HL-60/S4 treated with phorbol 12-myristate 13-acetate at 8.2 ng/mL for 4 days and 3 days (cell line): ENCODE measurements around the gene ACLY.
"Not testable (repeated sequence)": the region's sequence is repeated elsewhere in the genome, so short reads cannot be mapped to it uniquely, and the experiment has no call there.

ENCODE experiments used
- in situ Hi-C: fragments of 300-500 bp; cut with MboI; formaldehyde crosslinking; loops from 2 replicates; pipeline ENCODE4 v1.15.0; 2022; ENCODE audit warnings: low sequenced_read_pairs

The ACLY gene

DNA sequence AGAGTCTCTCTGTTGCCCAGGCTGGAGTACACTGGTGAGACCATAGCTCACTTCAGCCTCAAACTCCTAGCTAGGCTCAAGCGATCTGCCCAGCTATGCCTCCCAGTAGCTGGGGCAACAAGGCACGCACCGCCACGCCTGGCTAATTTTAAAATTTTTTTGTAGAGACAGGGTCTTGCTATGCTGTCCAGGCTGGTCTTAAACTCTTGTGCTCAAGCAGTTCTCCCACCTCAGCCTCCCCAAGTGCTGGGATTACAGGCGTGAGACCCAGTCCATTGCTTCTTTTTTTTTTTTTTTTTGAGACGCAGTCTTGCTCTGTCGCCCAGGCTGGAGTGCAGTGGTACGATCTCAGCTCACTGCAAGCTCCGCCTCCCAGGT, 44.5 kb downstream of the ACLY start:
- in situ Hi-C loops: not testable (repeated sequence)

DNA sequence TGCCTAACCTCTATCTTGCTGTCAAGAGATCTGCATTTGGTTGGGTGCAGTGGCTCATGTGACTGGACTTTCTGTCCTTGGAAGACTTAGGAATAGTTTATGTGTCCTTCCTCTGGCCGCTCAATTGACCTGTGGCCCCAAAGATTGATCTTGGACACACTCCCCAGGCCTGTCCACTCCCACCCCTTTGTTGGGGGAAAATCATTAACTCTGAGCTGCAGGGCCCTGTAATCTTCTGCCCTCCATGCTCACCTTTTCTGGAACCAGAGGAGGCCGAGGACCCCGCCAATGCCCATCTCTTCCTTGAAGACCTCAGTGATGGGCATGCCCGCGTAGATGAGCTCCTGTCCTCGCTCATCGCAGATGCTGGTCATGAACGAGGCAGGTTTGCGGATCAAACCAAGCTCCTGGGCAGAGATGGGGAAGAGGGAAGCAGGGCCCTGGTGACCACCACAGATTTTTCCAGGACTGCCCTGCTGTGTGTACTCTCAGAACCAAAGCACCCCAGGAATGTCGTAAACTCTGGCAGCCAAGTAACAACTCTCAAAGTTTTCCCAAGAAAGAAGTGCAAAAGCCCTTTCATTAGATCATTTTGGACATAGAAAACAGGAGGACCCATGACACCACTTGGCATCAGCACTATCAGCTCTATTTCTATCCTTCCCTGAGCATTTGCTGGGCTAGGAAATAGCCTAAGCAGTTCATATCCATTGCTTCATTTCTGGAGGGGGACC, 45.0 kb downstream of the ACLY start:
- in situ Hi-C loops: no loop called here

DNA sequence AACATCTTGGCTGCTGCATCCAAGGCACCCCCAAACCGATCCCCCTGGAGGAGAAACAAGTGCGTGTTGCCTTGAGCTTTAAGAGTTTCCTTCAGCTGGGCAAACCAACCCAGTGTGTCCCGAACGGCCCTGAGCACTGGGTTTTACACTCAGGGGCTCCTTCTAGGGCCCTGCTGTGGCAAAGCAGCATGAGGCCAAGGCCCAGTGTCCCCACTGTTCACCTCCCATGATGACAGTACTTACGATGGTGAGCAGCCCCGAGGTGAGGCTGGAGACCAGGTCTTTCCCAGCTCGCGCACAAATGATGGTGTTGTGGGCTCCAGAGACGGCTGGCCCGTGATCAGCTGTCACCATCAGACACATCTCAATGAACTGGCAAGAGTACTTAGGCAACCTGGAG, 47.0 kb downstream of the ACLY start:
- in situ Hi-C loops: no loop called here

DNA sequence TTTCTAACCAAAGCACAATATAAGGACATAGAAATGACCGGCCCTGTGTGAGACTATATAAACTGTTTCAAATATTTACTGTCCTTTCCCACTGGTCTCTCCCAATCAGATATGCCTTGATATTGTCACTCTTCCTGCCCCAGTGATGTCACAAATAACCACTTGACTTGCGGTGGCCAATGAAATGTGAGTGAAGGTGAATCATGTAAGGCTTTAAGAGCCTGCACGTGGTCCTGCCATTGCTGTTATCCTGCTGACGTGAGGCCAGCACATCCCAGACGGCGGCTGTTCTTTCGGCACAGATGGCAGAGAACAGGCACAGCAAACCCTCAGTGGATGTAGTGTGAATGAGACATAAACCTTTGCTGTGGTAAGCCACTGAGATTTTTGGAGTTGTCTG, 48.1 kb downstream of the ACLY start:
- in situ Hi-C loops: no loop called here

DNA sequence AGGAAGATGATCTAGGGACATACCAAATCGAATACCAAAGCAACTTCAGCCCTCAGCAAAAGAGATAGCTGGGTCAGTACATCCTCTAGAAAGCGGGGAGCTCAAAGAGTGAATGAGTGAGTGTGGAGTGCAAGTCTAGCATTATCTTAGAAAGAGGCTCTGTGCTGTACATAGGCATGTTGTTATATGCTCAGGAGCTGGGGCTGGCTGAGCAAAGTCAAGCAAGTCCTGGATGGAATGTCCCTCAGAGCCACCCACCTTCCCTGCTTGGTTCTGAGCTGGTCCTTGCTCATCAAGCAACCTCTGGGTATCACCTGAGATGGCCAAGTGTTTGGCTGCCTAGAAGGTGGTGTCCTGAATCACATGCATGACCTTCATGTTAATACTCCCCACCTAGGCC, 48.7 kb downstream of the ACLY start:
- in situ Hi-C loops: no loop called here

DNA sequence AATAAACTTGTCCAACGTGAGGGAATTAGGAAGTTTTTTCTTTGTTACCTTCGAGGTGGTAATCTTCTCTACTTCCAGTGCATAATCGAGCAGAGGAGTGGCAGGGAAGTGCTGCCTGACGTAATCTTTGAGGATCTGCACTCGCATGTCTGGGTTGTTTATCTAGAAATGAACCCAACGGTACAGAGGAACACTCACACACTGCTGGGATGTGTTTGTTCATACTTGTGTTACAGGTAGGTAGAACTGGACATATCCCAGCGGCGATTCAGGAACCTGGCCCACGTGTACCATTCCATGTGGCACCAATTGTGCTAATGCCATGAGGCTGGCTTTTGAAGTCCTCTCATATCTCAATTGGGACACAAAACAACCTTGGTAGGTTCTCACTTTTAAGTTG, 49.3 kb downstream of the ACLY start:
- in situ Hi-C loops: no loop called here

DNA sequence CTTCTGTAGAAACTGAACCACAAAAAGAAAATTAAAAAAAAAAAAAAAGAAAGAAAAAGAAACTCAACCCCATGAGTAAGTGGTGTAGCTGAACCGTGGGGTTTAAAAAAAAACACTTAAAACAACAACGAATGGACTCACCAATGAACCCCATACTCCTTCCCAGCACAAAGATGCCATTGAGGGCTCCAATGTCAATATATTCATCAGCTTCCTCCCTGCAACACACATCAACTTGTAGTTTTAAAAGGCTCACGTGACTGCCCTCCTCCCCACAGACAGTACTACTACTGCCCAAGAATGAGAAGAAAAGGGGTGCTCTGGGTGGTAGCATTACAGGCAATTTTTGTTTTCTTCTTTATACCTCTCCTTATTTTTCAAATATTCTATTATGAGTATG, 50.2 kb downstream of the ACLY start:
- in situ Hi-C loops: no loop called here

DNA sequence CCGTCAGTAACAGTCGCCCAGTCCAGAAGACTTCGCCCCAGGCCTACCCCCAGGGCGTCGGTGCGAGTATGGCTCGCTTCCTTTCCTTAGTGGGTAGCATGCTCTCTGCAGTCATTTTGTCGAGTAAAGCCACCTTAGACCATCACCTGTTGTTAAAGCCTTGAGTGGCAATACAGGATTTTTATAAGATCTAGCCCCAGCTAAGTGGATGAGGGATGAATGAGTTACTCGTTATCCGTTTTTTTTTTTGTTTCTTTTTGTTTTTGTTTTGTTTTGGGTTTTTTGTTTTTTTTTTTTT, 53.2 kb downstream of the ACLY start:
- in situ Hi-C loops: no loop called here

DNA sequence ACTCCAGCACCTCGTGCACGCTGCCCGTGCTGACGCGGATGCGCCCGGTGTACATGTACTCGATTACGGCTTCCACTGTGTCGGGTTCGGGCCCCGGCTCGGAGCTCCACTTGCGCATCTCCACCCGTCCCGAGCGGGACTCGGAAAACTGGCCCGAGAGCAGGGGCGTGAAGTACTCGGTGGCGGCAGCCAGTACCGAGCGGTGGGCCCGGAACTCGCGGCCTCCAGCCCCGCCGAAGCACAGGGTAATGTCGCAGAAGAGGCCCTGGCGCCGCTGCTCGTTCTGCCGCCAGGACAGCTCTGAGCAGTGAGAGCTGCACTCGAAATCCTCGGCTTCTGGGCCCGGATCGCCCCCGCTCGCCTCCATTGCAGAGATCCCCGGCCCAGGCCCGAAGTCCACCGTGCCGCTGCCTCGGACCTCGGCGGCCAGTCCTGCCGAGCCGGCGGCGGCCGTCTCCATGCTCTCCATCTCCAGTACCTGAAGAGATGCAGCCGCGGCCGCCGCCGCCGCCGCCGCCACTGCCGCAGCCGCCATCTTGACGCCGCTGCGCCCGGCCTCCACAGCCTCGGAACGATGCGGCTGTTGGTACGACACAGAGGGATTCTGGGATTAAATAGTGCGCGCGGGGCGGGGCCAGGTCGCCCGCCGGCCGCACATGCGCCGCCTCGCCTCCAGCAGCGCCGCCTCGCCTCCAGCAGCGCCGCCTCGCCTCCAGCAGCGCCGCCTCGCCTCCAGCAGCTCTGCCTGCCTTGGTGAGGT, 53.7 kb downstream of the ACLY start, which contains the start of gene KLHL11:
KLHL11 (minus strand) TSS at position 588 of the 760 bp plus-strand sequence; CDS start at position 535, 53 bp downstream.
- in situ Hi-C loops: no loop called here

DNA sequence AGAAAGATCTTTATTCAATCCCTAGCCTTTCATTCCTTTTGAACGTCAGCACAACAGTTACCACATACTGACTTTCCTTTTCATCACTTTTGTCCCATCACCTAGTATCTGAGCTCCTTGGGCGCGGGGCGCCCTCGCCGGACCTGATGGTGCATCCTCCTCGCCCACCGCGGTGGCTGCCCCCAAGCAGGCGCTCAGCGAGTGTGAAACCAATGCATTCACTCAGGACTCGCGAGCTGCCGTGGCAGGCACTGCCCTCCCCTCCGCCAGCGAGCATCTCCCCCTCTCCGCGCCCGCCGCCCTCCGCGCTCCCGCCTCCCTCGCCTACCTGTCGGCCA, 54.3 kb downstream of the ACLY start:
- in situ Hi-C loops: no loop called here

DNA sequence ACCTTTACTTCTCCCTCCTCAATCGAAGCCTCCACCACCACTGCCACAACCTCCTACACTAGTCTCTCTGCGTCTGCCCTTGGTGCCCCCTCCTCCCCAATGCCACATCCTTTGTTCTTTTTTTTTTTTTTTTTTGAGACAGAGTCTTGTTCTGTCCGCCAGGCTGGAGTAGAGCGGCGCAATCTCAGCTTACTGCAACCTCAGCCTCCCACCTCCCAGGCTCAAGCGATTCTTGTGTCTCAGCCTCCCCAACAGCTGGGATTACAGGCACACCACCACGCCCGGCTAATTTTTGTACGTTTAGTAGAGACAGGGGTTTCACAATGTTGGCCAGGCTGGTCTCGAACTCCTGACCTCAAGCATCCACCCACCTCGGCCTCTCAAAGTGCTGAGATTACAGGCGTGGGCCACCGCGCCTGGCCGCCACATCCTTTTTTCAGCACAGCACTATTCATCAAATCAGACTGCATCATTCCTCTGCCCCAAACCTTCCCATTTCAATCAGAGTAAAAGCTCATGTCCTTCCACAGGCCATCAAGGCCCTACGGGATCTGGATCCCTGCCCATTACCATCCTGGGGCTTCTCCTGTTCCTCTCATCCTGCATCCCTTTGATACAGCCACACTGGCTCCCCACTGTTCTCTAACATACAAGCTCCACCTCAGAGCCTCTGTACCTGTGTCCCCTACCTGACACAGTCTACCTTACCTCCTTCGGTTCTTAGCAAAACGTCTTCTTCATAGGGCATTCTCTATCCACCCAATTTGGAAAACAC, 55.5 kb downstream of the ACLY start:
- in situ Hi-C loops: no loop called here

DNA sequence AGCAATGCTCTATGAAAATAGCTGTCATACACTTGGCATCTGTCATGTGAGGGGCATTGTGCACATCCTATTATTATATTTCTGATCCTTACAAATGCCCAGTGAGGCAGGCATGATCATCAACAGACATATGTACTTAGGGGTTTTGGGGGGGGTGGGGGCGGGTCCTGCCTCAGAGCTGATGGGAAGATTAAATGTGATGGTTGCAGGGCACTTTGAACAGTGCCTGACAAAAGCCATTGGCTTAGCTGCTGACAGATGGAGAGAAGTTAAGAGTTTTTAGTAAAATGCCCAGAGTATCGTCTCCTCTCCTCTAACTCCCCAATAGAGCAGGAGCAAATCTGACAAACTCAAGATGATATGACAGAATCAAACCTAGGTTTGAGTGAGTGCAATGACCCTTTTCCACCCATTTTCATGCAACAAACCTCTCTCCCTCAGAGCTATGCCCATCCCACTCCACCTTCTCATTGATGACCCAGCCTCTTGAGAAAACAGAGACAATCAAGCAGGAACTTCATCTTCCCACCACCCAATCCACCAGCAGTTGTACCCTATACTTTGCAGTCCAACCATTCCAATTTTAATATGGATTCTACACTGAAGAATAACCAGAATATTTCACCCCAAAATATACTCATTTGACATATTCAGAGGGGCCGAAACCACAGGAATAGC, 58.4 kb downstream of the ACLY start:
- in situ Hi-C loops: no loop called here

DNA sequence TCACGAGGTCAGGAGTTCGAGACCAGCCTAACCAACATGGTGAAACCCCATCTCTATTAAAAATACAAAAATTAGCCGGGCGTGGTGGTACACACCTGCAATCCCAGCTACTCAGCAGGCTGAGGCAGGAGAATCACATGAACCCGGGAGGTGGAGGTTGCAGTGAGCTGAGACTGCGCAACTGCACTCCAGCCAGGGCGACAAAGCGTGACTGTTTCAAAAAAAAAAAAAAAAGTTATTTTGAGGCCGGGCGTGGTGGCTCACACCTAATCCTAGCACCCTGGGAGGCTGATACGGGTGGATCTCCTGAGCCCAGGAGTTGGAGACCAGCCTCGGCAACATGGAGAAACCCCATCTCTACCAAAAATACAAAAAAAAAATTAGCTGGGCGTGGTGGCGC, 67.4 kb downstream of the ACLY start:
- in situ Hi-C loops: not testable (repeated sequence)

DNA sequence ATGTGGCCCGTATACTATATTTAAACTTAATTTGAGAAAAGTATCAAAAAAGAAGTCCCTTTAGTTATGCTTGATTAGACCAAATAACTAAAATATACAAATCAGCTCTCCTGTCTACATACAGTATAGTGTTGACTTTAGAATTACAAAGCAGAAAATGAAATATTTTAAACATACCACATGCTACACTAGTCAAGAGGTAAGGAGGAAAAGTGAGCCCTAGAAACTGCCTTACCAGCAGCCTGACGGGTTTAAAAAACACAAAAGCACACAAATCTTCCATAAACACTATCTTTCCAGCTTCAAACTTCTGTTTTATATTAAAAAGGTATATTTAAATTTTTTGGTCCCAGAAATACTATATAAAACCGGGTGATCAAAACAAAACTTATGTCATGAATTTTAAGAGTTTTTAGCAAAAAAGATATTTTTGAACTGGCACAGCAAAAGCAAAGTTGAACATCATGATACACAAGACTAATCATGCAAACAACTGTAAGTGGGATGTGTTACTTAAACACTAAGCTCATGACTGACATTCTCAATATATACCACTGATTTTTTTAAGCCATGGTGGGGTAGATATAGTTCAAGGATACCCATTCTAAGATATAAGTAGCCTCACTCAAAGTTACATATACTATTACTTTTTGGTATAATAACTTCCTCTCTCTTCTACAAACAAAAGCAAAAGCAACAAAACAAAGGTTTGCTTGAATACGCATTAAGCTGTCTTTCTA, 69.3 kb downstream of the ACLY start:
- in situ Hi-C loops: no loop called here

DNA sequence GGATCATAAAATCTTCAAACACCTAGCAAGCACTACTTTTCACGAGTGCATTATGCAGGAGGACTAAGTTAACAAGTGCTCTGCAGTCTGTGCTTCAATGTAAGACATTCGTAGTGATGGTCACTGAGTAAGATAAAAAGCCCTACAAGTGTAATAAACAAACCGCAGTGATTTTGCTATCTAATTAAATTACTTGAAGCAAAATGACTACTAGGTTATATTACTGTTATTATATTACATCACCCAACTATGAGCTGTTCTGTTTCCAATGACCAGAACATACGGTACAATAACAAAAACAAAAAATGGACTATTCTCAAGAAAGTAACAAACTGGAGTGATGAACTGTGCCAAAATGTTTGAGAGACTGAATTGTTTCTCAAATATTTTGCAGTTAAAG, 70.0 kb downstream of the ACLY start:
- in situ Hi-C loops: no loop called here

DNA sequence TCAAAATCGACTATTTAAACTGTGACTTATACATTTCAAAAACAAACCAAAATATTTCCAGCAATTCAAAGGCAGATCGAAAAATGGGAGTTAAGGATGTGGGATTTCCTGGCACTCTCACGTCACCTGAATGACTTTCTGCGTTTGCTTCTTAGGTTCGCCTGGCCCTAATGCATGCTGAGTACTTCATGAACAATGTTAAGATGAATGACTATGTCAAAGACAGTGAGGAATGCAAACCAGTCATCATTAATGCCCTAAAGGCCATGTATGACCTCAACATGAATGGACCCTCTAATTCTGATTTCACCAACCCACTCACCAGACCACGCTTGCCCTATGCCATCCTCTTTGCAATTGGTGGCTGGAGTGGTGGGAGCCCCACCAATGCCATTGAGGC, 73.8 kb downstream of the ACLY start:
- in situ Hi-C loops: no loop called here

DNA sequence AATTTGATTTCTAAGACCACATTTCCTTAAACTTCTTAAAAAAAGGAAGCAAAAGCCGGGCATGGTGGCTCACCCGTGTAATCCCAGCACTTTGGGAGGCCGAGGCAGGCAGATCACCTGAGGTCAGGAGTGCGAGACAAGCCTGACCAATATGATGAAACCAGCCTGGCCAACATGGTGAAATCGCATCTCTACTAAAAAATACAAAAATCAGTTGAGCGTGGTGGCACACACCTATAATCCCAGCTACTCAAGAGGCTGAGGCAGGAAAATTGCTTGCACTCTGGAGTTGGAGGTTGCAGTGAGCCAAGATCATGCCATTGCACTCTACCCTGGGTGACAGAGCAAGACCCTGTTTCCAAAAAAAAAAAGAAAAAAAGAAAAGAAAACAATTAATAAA, 78.0 kb downstream of the ACLY start:
- in situ Hi-C loops: not testable (repeated sequence)

DNA sequence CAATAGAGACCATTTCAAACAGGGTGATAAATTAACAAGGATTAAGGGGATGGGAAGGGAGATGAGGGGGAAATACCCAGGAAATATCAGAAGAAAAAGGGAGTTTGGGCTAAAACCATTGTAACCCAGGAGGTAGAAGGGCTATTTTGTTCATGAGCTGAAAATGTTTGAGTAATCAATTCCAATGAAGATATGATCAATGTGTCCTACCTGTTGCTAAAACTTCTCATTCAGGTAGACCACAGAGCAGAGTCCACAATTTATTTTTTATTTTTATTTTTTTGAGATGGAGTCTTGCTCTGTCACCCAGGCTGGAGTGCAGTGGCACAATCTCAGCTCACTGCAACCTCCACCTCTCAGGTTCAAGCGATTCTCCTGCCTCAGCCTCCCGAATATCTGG, 79.3 kb downstream of the ACLY start:
- in situ Hi-C loops: not testable (repeated sequence)

DNA sequence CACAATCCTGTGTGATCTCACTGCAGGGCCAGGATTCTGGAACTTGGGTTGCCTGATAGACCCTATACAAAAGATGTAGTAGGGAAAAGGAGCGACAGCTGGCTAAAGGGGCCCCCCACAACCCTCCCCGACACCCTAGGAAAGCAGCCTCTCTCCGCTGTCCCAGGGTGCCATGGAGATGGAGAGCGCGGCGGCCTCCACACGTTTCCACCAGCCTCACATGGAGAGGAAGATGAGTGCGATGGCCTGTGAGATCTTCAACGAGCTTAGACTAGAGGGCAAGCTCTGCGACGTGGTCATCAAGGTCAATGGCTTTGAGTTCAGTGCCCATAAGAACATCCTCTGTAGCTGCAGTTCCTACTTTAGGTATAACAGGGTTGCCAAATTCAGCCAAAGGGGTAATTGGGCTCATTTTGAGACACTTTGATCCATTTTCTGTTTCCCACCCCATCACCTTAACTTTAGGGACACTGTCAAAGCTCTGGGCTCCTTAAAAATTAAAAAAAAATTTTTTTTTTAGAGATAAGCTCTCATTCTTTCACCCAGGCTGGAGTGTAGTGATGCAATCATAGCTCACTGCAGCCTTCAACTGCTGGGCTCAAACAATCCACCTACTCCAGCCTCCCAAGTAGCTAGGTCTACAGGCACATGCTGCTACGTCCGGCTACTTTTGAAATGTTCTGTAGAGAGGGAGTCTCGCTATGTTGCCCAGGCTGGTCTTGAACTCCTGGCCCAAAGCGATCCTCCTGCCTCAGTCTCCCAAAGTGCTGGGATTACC, 80.8 kb downstream of the ACLY start, which contains the start of gene KLHL10:
KLHL10 (plus strand) TSS at position 65 of the 778 bp plus-strand sequence; CDS start at position 173, 108 bp downstream.
- in situ Hi-C loops: no loop called here
